H54 (cell line): ENCODE data around the gene KDM3A.

Experiments
- DNase-seq: peaks from one replicate; pipeline ENCODE4 v3.0.0; 2011; ENCODE audit warnings: low spot score, mixed read lengths; ENCODE audit not compliant: insufficient read length
- FAIRE-seq: peaks from 3 replicates; lab custom pipeline; 2011; peaks lifted over from hg19 to GRCh38; lab: Jason Lieb, UNC
- POLR2A ChIP-seq: IDR thresholded peaks from 2 replicates; pipeline ENCODE4 v1.6.1; 2011; ENCODE audit warnings: low read depth, mild to moderate bottlenecking, low read length

Gene KDM3A

DNA sequence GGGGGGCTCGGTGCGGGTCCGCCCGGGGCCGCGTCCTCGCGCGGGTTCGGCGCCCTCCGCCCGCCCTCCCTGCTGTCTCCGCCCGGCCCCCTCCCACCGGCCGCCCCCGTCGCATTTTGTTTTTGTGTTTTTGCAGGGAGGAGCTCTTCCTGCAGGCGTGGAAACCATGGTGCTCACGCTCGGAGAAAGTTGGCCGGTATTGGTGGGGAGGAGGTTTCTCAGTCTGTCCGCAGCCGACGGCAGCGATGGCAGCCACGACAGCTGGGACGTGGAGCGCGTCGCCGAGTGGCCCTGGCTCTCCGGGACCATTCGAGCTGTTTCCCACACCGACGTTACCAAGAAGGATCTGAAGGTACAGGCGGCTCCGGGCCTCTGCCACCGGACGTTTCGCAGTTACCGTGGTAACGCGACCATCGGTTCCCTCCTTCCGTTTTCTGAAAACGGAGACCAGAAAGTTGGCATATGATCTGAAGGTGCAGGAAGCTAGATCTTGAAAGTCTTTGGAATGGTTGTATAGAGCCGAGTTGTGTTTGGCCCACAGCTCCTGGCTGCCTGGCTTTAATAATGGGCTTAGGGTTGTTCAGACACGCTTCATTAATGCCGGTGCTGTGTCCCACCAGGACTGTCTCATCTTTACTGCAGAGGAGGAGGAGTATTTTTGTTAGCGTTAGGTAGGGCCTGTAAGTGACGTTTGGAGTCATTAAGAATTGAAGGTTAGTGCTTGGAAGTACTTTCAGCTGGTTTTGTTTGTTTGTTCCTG lies 891 bp downstream of the KDM3A start:
- TF ChIP-seq POLR2A, result 0 out of 2 replicates have a peak, but pooled peaks have one; percentile 18
- FAIRE-seq (no peak), DNase-seq (peak; percentile 23)

DNA sequence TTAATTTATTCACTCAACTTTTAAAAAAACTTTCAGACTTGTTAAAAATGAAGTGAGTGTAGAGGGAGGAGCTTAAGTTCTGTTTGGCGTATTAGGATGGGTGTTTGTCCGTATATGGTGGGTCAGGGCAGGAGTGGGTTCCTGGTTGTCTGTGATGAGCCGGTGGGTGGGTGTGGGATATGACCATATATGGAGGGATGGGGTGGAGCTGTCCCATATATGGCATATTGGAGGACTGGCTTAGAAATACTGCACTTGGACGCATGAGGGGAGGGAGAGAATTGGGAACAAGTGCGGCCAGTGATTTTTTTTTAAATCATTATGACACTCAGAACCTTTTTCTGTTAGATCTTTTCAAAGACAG lies 1.5 kb downstream of the KDM3A start:
- DNase-seq, result peak; percentile 62
- no peak for TF ChIP-seq POLR2A
- FAIRE-seq, result peak; percentile 95

DNA sequence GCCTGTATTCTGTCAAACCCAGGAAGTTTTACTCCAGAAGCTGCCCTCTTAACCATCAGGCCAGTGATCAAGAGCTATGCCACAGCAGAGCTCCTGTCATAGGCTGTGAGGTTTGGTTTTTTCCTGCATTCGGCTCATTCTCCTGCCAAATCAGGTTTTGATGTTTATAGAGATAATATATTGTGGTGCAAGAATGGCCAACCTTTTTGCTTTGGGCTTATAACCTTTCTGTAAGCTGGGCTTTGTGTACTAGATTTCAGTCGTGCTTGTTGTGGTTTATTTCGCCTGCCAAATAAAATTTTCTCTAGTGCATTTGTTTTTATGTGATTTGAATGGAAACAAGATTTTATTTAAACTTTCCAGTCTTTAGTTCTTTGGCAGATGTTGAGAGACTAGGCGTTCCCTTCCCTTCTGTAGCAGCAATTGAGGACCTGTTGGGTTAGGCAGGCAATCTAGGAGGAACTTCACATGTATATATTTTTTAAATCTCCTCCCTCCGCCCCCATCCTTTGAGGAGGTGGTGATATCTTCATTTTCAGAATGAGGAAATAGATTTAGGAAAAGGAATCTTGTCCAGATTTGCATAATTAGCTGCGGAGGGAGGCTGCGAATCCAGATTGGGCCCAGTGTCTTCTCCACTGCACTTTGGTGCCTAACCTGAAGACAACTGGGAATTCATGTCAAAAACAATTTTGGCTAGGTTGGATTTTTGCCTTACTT lies 2.6 kb downstream of the KDM3A start:
- FAIRE-seq, result no peak
- DNase-seq, result no peak
- TF ChIP-seq POLR2A, result no peak

DNA sequence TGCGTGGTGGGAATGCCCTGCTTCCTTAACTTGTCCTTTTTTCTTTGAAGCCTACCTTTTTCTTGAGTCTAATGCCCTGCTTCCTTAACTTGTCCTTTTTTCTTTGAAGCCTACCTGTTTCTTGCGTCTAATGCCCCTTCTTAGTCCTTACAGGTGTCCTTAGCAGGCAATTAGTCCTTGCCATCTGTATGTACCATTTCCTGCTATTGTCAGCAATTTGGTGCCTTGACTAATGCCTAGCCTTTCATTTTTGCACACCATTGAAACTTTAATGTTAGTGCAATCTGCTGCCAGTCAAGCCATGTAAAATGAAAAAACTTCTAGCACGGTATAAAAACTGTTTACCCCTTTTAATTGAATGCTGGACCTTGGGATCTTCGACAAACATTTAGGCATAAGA lies 4.3 kb downstream of the KDM3A start:
- DNase-seq (no peak), FAIRE-seq (no peak)
- TF ChIP-seq POLR2A, result no peak

DNA sequence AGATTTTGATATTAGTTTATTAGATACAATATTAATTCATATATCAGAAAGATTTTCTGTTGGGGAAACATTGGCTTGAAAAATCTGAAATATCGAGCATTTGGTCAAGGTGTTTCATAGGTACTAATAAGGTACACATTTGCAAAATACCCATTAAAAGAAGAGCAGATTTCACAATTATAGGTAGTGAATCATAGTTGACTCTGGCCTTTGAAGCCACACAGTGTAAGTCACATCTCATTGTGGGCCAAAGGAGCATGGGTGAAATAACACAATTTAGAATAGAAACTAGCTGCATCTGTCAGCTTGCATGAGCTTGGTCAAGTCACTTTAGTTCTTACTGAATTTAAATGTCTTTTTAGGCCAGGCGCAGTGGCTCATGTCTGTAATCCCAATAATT lies 4.9 kb downstream of the KDM3A start:
- DNase-seq (no peak), FAIRE-seq (no peak)
- no peak for TF ChIP-seq POLR2A

DNA sequence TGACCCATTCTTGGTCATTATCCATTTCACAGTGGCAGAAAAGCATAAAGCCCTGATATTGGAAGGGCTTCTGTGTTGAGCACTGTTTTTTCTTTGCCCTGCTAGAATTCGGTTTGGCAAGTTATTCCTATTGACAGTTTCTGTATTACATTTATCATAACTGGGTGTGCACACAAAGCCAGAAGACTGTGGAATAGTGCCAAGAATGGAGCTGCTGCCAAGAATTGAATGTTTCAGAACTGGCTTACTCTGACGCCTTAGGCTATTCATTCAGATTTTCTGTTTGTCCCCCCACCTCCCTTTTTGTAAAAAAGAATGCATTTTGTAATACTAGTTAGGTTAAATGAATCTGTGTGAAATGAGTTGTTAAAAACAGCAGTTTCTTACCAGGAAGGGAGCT lies 12.7 kb downstream of the KDM3A start:
- DNase-seq (no peak), FAIRE-seq (no peak)
- TF ChIP-seq POLR2A, result no peak

DNA sequence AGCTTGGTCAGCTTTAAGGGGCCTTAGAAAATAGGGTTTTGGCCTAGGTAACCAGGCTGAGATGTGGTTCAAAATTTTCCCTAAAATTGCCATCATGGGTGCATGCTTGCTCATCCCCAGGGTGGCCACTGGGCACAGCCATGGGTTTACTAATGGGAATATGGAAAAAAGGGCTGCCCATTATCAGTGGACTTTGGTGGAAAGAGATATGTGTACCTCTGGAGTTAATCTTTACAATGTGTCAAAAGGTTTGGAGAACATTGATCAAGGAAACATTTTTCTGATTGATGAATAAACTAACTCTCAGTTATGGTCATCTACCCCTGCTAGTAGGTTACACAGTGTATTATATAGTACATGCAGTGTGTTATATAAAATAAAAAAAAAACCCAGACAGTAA lies 13.1 kb downstream of the KDM3A start:
- no peak for TF ChIP-seq POLR2A
- FAIRE-seq (no peak), DNase-seq (no peak)

DNA sequence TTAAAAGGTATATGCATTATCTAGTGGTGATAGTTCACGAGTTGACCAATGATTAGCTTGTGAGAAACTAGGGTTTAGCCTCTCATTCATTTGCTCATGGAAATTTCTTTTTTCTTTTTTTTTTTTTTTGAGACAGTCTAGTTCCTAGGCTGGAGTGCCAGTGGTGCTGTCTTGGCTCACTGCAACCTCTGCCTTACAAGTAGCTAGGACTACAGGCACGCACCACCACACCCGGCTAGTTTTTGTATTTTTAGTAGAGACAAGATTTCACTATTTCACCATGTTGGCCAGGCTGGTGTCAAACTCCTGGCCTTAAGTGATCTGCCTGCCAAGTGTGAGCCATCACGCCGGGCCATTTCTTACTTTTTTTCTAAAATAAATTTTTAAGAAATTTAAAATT lies 14.0 kb downstream of the KDM3A start:
- FAIRE-seq, result no peak
- DNase-seq, result no peak
- no peak for TF ChIP-seq POLR2A

DNA sequence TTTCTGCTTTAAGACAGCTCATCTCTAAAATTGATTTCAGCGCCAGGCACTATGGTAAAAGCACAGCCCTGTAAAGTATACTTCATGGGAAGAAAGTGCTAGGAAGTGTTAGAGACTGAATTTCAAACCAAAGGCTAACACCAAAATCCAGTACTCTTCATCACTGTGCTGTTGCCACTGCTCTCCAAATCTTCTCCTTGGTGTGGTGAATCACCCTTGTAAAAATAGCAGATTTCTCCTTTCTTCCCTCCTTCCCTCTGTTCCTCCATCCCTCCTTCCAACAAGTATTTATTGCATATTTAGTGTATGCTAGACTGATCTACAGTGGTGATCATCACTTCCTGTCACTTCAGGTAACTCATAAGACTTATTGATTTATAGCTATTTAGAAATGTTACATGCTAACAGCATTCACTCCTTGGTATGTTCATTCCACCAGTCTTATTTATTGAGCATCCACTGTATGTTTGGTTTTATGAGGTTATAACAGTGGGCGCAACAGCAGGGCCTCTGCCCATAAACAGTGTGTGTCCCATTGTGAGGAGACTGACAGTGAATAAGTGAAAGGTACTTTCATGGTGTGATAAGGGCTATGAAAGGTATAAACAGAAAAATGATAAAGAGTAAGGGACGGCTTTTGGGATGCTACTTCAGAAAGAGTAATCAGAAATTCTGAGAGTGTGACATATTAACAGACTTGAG lies 20.0 kb downstream of the KDM3A start:
- no peak for FAIRE-seq
- DNase-seq, result no peak
- TF ChIP-seq POLR2A, result no peak

DNA sequence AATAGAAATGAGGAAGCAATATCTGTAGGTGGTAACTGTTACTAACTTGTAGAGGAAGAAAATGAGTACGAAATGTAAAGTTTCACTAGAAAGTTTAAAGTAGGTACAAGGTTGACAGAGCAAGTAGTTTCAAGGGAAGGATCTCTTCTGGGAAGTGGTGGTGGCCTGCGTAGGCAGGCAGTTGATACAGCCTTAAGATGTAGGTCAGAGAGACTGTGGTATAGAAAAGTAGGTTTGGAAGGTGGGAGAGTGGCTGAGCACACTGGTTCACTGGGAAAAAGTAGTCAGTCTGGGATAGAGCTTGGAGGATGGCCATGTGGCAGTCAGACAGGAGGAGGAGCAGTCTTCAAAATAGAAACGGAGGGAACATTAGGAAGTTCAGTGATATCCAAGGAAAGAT lies 23.5 kb downstream of the KDM3A start:
- DNase-seq (no peak), FAIRE-seq (no peak)
- no peak for TF ChIP-seq POLR2A

DNA sequence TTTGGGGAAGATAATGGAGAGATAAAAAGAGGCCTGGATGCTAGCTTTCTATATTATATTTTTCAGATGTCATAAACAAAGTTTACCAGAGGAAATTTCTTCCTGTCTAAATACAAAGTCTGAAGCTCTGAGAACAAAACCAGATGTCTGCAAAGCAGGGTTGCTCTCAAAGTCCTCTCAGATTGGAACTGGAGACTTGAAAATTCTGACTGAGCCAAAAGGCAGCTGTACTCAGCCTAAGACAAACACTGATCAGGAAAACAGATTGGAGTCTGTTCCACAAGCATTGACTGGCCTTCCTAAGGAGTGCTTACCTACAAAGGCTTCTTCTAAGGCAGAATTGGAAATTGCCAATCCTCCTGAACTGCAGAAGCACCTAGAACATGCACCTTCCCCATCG lies 25.1 kb downstream of the KDM3A start:
- no peak for DNase-seq
- FAIRE-seq, result no peak
- TF ChIP-seq POLR2A, result no peak

DNA sequence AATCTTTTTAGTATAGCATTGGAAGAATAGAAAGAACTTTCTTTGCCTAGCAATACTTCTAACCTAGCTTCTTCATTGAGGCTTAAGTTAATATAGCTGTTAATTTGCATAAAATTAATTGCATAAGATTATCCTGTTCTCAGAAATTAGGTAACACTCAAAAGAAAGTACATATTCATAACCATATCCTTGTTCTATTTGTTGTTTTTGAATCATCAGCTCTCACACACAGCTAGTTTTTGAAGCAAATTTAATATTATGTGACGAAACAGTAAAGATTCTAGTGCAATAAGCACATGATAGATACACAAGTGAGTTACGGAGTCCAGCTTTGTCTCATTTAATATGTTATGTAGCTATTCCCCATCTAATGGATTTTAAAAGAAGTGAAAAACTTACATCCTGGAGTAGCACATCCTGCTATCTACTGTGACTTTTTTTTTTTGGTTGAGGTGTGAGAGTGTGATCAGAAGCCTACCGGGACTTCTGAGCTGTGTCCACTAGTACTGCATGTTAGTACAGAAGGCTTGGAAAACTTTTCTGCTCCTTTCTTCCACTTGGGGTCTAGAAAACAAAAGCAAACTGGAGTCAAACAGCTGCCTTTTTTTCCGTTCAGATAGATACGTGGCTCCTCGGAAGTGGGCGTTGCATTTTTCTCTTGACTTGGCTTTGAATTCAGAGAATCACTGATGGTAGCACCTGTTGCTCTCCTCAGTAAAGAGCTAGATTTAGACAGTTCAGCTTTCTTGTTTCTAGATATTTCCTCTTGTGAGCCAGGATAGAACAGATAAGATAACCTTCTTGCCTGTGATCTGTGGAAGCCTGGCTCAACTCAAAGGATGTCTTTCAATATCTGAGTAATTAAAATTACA lies 27.2 kb downstream of the KDM3A start:
- no peak for FAIRE-seq
- no peak for DNase-seq
- no peak for TF ChIP-seq POLR2A

DNA sequence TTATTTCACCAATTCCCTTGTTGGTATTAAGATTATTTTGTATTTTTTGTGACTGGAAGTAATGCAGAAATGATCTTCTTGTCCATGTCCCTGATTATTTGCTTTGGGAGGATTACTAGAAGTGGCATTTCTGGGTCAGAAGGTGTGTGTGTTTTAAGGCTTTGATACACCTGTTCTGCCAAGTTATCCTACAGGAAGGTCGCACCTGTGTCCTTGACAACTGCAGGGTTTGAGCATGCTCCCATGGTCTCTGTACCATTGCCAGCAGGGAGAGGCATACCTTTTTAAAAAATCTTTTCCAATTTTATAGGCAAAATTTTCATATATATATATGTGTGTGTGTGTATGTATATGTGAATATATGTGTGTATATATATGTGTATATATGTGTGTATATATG lies 29.7 kb downstream of the KDM3A start:
- no peak for TF ChIP-seq POLR2A
- DNase-seq (no peak), FAIRE-seq (no peak)
